HG02642 (cell line): ENCODE results near the gene MRPS10.
"Not testable (repeated sequence)": the region's sequence is repeated elsewhere in the genome, so short reads cannot be mapped to it uniquely, and the experiment has no call there.

Experiments used
- ATAC-seq: cut with Tn5 transposase; IDR thresholded peaks from one replicate; pipeline ENCODE4 v1.9.1; 2021; ENCODE audit warnings: mild to moderate bottlenecking; ENCODE audit not compliant: unreplicated experiment, poor library complexity

MRPS10 gene

GRCh38 chr6:42216495-42216894 lies 1.2 kb downstream of the MRPS10 start:
- ATAC-seq = not testable (repeated sequence)

DNA sequence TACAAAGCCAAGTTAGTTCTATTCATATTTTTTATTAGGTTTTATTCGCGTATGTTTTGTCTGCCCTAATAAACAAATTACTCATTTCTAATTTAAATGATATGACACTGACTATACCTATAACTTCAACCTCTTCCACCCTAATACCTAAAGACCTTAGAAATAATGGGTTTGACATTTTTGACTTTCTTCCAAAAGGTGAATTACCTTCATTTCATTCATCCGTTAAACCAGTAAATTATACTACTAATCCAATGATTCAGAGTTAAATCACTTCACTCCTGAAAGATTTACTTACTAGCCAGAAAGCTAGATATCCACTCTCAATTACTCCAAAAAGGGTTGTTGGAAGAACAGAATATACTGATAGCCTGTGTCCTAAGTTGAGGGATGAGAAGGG lies 5.2 kb downstream of the MRPS10 start:
- ATAC-seq = no peak

- ATAC-seq = no peak
Measured at GRCh38 chr6:42211726-42212125, 5.9 kb downstream of the MRPS10 start.

DNA sequence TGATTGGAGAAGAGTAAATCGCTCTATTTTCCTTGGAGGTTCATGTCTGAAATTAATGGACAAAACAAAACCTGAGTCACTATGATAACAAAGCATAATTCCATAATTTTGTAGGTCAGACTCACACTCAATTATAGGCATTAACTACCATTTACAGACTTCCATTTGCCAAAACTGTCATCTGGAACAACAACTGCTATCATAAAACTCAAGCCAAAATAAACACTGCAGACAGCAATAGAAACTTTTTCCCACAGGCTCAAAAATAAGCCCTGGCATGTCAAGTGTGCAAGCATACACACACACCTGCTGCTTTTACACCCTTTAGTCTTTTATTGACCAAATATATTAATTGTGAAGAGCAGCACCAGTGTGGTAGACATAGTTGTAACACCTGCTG lies 7.1 kb downstream of the MRPS10 start:
- ATAC-seq = no peak

DNA sequence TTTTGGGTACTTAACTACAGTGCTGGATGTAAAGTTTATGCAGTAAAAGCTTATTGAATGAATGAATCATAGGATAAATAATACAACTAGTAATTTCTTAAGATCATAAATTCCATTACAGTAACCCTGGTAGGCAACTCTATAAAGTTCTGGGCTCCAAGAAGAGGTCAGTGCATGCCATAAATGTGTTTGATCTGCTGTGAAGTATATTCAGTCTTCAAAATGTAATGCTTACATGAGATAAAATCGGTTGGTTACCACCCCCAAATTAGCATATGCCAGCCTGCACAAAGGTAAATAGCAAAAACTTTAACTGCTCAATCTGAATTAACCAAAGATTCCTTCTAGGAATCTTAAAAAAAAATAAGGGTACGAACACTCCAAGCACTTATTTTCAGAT lies 10.1 kb downstream of the MRPS10 start:
- not testable (repeated sequence) for ATAC-seq

- no peak for ATAC-seq
Measured at GRCh38 chr6:42204768-42205282, 12.8 kb downstream of the MRPS10 start.

DNA sequence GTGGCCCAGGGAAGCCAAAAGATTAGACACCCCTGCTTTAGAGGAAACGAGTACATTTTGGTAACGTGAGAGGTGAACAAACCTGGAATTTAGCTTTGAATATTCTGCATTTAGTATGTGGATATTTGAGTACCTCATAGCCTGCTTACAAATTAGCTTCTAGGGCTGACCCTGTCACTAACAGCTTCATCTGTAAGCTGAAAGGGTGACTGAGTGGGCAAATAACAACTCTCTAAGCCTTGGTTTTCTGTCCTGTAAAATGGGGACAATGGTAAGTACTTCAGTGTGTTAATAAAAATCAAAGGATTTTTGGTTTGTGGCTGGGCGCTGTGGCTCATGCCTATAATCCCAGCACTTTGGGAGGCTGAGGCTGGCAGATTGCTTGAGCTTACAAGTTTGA lies 14.5 kb downstream of the MRPS10 start:
- ATAC-seq = no peak

DNA sequence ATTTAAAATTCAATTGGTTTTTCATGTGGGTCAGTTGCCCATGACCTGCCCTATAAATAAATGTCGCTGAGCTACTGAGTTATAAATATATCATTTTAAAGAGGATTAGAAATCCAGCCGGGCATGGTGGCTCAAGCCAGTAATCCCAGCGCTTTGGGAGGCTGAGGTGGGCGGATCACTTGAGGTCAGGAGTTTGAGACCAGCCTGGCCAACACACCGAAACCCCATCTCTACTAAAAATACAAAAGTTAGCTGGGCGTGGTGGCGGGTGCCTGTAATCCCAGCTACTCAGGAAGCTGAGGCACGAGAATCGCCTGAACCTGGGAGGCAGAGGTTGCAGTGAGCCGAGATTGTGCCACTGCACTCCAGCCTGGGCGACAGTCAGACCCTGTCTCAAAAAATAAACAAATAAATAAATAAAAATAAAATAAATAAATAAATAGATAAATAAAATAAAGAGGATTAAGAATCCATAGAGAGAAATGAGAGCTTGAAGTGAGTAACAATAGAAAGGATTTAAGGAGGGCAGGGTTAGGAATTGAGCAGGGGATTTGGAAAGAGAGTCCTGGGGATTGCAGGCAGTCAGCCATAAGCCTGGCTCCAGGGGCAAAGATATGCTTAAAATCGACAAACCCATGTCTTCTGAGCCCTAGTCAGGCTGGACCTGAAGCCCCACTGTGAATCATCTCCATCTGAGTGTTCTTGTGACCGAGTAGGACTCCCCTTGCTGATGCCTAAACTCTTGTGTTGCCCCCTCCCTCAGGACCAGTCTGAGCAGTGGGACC lies 15.3 kb downstream of the MRPS10 start:
- not testable (repeated sequence) for ATAC-seq

DNA sequence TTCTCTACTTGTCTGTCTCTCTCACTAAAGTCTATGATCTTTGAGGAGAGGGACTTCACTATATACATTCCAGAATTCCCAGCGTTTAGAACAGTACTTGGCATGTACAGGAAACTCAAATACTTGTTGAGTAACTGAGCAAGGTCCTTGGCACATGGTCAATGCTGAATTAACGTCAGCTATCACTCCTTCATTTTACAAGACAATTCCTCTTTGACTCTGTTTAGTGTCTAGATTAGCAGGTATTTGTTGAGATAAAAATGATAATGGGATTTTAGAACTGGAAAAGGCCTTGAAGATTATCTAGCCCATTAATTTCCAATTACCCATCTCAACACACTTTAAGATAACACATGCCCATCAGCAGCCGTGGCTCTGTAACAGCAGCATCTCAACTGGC lies 16.3 kb downstream of the MRPS10 start:
- no peak for ATAC-seq

DNA sequence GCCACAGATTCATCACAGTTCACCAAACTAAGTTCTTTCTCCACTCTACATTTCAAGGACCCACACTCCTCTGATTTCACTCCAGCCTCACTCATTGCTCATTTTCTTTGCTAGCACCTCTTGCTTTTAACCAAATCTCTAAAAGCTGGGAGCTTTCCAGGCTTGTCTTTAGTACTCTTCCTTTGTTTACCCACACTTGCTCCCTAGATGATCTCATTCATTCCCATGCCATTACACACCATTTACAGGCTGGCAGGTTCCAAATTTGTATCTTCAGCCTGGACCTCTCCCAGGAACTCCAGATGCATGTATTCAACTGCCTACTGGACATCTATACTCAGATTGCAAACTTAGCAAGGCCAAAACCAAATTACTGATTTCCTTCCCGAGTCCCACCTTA lies 17.6 kb downstream of the MRPS10 start:
- no peak for ATAC-seq

GRCh38 chr6:42199106-42199981 lies 18.3 kb downstream of the MRPS10 start:
- no peak for ATAC-seq

DNA sequence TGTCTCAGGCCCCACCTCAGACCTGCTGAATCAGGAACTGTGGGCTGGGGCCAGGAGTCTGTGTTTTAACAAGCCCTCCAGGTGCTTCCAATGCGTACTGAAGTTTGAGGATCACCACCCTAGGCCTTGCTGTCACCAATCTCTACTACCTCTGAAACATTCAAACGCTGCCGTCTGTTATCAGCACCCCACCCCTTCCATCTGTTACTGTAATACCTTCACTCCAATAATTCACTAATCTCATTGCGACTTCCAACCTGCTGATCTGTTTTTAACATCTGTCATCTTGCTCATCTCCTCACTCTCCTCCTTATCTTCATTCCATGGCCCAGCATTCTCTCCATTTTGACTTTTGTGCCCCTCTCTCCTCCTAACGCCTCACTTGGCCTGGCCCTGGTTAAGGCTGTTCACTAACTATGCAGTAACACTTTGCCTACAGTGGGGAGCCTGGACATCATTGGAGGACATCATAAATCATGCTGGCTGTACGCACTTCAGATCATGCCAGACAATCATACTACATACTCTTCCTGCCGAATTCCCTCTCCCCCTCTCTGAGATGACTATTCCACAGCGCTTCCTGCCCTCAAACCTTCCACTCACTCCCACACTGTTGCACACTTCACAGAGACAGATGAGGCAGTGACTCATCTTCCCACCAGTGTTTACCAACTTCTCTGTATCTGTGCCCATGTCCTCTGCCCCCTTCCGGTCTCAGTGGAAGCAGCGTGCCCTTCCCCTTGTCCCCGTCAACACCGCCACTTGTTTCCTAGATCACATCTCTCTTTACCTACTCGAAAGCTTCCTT lies 19.9 kb downstream of the MRPS10 start:
- ATAC-seq = no peak

GRCh38 chr6:42195415-42195814 lies 22.2 kb downstream of the MRPS10 start:
- no peak for ATAC-seq

GRCh38 chr6:42194056-42194455 lies 23.6 kb downstream of the MRPS10 start:
- no peak for ATAC-seq

DNA sequence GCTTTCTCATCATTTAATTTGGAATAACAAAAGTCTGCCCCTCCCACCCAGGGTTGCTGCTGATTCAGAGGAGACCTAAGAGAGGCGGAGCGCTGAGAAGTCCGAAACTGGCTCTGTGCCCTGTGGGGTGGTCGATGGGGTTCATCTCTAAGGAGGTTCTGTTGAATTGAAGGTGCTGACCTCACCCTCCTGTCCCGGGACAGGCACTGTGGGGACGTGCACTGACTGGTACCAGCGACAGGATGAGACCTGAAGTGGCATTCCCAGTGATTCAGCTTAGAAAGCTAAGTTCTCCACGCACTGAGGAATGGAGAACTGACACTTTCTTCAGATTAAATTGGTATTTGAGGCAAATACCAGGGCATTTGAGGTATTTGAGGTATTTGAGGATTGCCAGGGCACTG lies 24.2 kb downstream of the MRPS10 start:
- ATAC-seq = no peak

- ATAC-seq = not testable (repeated sequence)
Measured at GRCh38 chr6:42192385-42192784, 25.3 kb downstream of the MRPS10 start.

DNA sequence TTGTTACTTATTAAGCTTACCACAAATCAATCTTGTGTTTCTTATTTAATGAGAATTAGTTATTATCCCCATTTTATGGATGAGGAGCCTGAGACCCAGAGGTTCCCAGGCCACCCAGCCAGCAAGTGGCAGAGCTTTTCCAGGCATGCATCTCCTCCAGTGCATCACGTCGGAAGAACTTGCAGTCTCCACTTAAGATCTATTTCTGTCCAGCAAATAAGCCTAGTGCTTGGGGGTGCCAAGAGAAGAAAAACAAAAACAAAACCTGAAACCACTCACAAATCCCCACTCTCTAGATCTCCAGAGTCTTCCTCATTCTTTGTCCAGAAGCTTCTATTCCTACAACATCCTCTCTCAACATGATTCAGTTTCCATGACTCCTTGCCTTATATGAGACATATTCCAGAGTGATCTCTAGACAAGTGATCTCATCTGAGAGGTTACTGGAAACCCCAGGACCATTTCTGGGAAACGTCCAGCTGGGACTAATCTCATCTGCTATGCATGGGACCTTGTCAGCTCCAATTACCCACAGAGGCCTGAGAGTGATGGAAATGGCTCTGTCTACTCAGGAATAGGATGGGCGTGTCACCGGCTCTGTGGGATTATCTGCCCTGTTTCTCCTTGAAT lies 27.0 kb downstream of the MRPS10 start:
- no peak for ATAC-seq

DNA sequence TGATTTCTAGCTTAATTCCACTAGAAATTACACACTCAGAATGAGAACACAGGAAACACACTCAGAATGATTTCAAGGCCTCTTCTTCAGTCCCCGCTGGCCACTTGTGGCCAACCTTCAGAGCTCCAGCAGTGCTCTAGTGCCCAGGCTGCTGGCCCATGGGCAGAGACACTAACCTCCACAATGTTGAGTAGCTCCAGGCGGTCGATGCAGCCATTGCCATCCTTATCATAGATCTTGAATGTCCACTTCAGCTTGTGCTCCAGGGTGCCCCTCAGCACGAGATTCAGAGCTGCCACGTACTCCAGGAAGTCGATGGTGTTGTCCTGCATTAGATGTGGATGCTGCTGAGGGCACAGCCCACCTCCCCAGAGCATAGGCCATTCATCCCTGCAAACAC lies 29.3 kb downstream of the MRPS10 start:
- ATAC-seq = no peak

- ATAC-seq = no peak
Measured at GRCh38 chr6:42185597-42185996, 32.1 kb downstream of the MRPS10 start.

DNA sequence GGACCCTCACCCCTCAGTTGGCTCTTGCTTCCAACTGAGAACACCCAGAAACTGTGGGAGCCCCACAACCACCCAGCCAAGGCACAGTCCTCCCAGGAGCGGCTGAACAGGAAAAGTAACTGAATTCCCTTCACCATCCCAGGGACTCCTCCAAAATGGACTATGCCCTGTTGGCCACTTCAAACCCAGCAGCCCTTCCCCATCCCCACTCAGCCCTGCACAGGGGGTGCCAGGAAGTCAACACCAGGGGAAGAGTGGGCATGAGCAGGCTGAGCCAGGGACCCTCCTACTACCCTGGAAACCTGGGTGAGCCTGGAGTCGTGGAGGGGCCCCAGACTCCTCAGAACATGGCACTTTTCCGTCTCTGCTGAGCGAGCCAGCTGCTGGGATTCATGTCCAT lies 33.2 kb downstream of the MRPS10 start:
- ATAC-seq = no peak
